ENCODE measurements around the gene ZNF678. TPM values are rescaled to one million over a fixed set of nuclear protein-coding genes. Genes with fewer than 3 reads are reported as not detected.

Gene ZNF678
- total RNA-seq (2022; extraction: Qiagen RNA extraction), result 0.83 to 2.0 TPM (median 1.4 TPM) in 5 replicates

GRCh38 chr1:227563324-227564201 is at the start of gene ZNF678:
Gene ZNF678, plus strand, starts transcription at chr1:227563556. Its CDS starts 87,436 bp downstream, at chr1:227650992.

Other genes with a start within 250 kb of the ZNF678 start
- gene CDC42BPA, start 245.1 kb upstream of the ZNF678 start, total RNA-seq (2022; extraction: Qiagen RNA extraction), result 8.4 to 11.7 TPM (median 9.7 TPM) in 5 replicates
- 22.3 to 31.3 TPM (median 30.1 TPM) in 5 replicates for gene JMJD4, start 171.7 kb downstream of the ZNF678 start, total RNA-seq (2022; extraction: Qiagen RNA extraction)
- 25.5 to 28.7 TPM (median 27.7 TPM) in 5 replicates for gene SNAP47, start 171.9 kb downstream of the ZNF678 start, total RNA-seq (2022; extraction: Qiagen RNA extraction)

Measured in A549 treated with AZD2906 at 1 μM for 4 hours (cell line).